OCI-LY3 (cell line): ENCODE measurements around the gene UBE3B.

Experiments
- H2AFZ ChIP-seq: fragments of 200-600, 300-600 bp; shearing (Covaris generic); 2 replicates; pipeline ENCODE4 v1.6.0; 2014; ENCODE audit warnings: antibody characterized with exemption, low read depth, low read length
- H3K27ac ChIP-seq: fragments of 200-600, 300-600 bp; sonication (generic); 2 replicates; pipeline ENCODE4 v1.5.1; 2014; ENCODE audit warnings: mild to moderate bottlenecking, low read length, moderate library complexity, mixed read lengths
- H3K27me3 ChIP-seq: fragments of 200-600, 300-600 bp; sonication (generic); 2 replicates; pipeline ENCODE4 v1.6.1; 2014; ENCODE audit warnings: low read depth, low read length, mixed read lengths
- H3K36me3 ChIP-seq: fragments of 200-600, 300-600 bp; sonication (generic); replicated peaks from 2 replicates; pipeline ENCODE3; 2014; ENCODE audit warnings: low read depth, low read length, mixed read lengths
- H3K4me1 ChIP-seq: fragments of 300-600, 200-600 bp; sonication (generic); 2 replicates; pipeline ENCODE4 v1.6.1; 2014; ENCODE audit warnings: low read length, mixed read lengths
- H3K4me2 ChIP-seq: fragments of 200-600, 300-600 bp; sonication (generic); 2 replicates; pipeline ENCODE4 v1.6.1; 2014; ENCODE audit warnings: low read length, mixed read lengths
- H3K4me3 ChIP-seq: fragments of 300-600, 200-600 bp; sonication (generic); 2 replicates; pipeline ENCODE4 v1.5.1; 2014; ENCODE audit warnings: antibody characterized with exemption, mild to moderate bottlenecking, low read length, moderate library complexity
- H3K79me2 ChIP-seq: fragments of 300-600, 200-600 bp; shearing (Covaris generic); 2 replicates; pipeline ENCODE4 v1.6.1; 2014; ENCODE audit warnings: mild to moderate bottlenecking, low read length, mixed read lengths
- H3K9ac ChIP-seq: fragments of 300-600, 200-600 bp; shearing (Covaris generic); 2 replicates; pipeline ENCODE4 v1.6.0; 2014; ENCODE audit warnings: mild to moderate bottlenecking, low read length, moderate library complexity
- H3K9me3 ChIP-seq: fragments of 200-600, 300-600 bp; shearing (Covaris generic); 2 replicates; pipeline ENCODE4 v1.6.1; 2014; ENCODE audit warnings: low read length, mixed read lengths; ENCODE audit not compliant: insufficient read depth
- H4K20me1 ChIP-seq: fragments of 200-600, 300-600 bp; sonication (generic); 2 replicates; pipeline ENCODE4 v1.6.1; 2016; ENCODE audit warnings: low read length, mixed read lengths; ENCODE audit not compliant: insufficient read depth
- EZH2phosphoT487 ChIP-seq: fragments of 200-600 bp; shearing (Covaris generic); IDR thresholded peaks from 2 replicates; pipeline ENCODE4 v1.6.1; 2018; ENCODE audit warnings: antibody characterized with exemption, mixed run types, low read depth
- TF ChIP-seq, protein P1 (sequence below): fragments of 200-600, 300-600 bp; sonication (generic); IDR thresholded peaks from 2 replicates; pipeline ENCODE4 v1.5.1; 2014; ENCODE audit warnings: antibody characterized with exemption, low read length, low read depth

The UBE3B gene

DNA sequence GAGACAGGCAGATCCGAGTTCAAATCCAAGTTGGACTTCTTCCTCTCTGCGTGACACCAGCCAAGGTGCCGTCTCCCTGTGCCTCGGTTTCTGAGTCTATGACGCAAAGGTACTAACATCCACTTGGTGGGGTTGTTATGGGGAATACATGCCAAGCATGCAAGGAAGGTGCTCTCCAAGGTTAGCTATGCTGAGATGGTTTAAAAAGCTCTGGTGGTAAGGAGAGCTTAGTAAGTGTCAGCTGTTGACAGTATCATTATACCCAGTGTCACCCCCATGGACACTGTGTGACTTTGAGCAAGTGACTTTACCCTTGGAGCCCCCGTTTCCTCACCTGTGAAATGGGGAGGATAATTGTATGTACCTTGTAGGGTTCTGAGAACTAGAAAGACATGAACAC, 73.7 kb downstream of the UBE3B start:
- TF ChIP-seq EZH2phosphoT487: no peak
- TF ChIP-seq, protein P1, sequence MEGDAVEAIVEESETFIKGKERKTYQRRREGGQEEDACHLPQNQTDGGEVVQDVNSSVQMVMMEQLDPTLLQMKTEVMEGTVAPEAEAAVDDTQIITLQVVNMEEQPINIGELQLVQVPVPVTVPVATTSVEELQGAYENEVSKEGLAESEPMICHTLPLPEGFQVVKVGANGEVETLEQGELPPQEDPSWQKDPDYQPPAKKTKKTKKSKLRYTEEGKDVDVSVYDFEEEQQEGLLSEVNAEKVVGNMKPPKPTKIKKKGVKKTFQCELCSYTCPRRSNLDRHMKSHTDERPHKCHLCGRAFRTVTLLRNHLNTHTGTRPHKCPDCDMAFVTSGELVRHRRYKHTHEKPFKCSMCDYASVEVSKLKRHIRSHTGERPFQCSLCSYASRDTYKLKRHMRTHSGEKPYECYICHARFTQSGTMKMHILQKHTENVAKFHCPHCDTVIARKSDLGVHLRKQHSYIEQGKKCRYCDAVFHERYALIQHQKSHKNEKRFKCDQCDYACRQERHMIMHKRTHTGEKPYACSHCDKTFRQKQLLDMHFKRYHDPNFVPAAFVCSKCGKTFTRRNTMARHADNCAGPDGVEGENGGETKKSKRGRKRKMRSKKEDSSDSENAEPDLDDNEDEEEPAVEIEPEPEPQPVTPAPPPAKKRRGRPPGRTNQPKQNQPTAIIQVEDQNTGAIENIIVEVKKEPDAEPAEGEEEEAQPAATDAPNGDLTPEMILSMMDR: no peak
- Histone ChIP-seq H2AFZ (no peak overlapping the region), H4K20me1 (no peaks in the 10 kb centered on the region), H3K4me1 (no peaks in the 10 kb centered on the region), H3K9me3 (no peaks in the 10 kb centered on the region), H3K9ac (no peak overlapping the region), H3K79me2 (no peaks in the 10 kb centered on the region), H3K4me2 (no peak overlapping the region), H3K27me3 (peaks cover 11% of the 10 kb centered on the region), H3K36me3 (no peaks in the 10 kb centered on the region), H3K27ac (no peak overlapping the region), H3K4me3 (no peak overlapping the region)

DNA sequence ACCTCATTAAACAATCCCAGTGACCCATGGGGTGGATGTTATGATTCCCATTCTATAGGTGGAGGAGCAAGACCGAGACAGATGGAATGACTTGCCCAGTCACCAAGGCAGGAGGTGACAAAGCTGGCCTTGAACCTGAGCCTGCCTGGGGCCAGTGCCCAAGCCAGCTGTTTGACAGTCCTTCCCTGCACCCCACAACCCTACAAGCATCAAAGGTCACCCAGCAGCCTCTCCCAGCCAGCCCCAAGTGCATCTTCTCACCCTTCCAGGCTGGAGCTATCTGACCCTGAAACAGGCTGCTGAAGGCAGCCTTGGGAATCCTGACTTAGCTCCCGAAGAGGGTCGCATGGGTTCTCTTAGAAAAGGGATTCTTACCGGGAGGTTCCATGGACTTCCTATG, 75.5 kb downstream of the UBE3B start:
- H4K20me1 ChIP-seq: no peaks in the 10 kb centered on the region
- H3K4me2 ChIP-seq: no peak overlapping the region
- no peak overlapping the region for H3K4me3 ChIP-seq
- H3K9me3 ChIP-seq: no peaks in the 10 kb centered on the region
- H3K27me3 ChIP-seq: peaks cover 6% of the 10 kb centered on the region
- H3K9ac ChIP-seq: no peak overlapping the region
- no peak overlapping the region for H3K27ac ChIP-seq
- no peak overlapping the region for H2AFZ ChIP-seq
- H3K4me1 ChIP-seq: no peaks in the 10 kb centered on the region
- TF ChIP-seq, protein P1: no peak
- no peak for TF ChIP-seq EZH2phosphoT487
- H3K36me3 ChIP-seq: no peaks in the 10 kb centered on the region
- no peaks in the 10 kb centered on the region for H3K79me2 ChIP-seq

DNA sequence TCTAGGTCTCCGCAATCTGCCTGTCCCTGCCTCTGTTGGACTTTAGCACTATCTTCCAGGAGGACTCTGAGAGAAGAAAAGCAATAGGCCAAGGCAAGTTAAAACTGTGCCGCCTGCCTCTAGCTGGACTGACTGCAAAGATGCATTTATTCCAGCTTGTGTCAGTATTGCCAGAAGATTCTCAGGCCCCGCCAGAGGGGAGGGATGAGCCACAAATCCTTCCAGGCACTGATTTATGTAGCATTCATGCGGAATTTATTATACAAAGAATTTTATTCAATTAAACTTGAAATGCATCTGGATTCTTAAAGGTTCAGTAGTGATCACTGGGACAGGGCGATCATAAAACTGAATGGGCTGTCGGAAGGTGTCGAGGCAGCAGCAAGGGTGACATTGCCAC, 76.0 kb downstream of the UBE3B start:
- TF ChIP-seq EZH2phosphoT487: no peak
- TF ChIP-seq, protein P1: no peak
- no peak overlapping the region for H3K9ac ChIP-seq
- peaks cover 3% of the 10 kb centered on the region for H3K27me3 ChIP-seq
- no peaks in the 10 kb centered on the region for H3K36me3 ChIP-seq
- no peak overlapping the region for H2AFZ ChIP-seq
- H4K20me1 ChIP-seq: no peaks in the 10 kb centered on the region
- no peak overlapping the region for H3K4me3 ChIP-seq
- no peak overlapping the region for H3K27ac ChIP-seq
- no peaks in the 10 kb centered on the region for H3K79me2 ChIP-seq
- no peaks in the 10 kb centered on the region for H3K9me3 ChIP-seq
- no peak overlapping the region for H3K4me2 ChIP-seq
- H3K4me1 ChIP-seq: no peaks in the 10 kb centered on the region

DNA sequence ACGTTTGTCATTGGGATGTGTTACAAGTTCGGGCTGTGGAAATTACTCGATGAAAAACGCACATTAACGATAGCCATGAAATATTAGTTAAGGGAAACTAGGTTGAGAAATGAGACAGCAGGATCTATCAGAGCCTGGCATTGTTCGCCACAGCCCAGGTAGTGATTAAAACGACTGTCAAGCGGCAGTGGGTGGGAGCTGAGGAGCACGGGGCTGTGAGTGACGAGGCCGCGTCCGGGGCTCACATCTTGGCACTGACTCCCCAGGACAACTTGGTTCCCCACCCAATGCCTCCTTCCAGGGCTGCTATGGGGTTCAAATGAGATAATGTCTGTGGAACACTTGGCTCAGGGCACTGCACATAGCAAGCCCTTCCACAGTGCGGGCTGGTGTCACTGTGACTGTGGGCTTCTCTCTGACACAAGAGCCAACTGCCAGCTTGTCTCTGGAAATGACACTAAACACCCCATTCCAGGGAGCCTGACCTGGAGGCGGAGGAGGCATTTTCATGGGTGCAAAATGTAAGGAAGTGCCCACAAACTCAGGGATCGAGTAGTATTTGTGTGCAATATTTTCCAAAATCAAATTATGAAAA, 76.6 kb downstream of the UBE3B start:
- Histone ChIP-seq H2AFZ (no peak overlapping the region), H3K9me3 (no peaks in the 10 kb centered on the region), H3K27ac (no peak overlapping the region), H4K20me1 (no peaks in the 10 kb centered on the region), H3K36me3 (no peaks in the 10 kb centered on the region), H3K79me2 (no peaks in the 10 kb centered on the region), H3K4me3 (no peak overlapping the region), H3K27me3 (no peaks in the 10 kb centered on the region), H3K4me2 (no peak overlapping the region), H3K9ac (no peak overlapping the region), H3K4me1 (no peaks in the 10 kb centered on the region)
- no peak for TF ChIP-seq EZH2phosphoT487
- TF ChIP-seq, protein P1: no peak
